EH (cell line): ENCODE results near the gene PEF1.

ENCODE experiments used
- DNase-seq: peaks from one replicate; pipeline ENCODE4 v3.0.0-alpha.2; 2015; ENCODE audit warnings: low read depth

PEF1 gene

GRCh38 chr1:31644560-31645273, at the start of gene PEF1:
TSS of gene PEF1 (minus strand) at chr1:31644876. CDS start at chr1:31644864, 12 bp downstream.
- DNase-seq: peak; percentile 98

GRCh38 chr1:31693231-31693630, 48.6 kb upstream of the PEF1 start:
- no peak for DNase-seq

- DNase-seq: no peak
These were observed 47.3 kb upstream of the PEF1 start for GRCh38 chr1:31691951-31692350.

- DNase-seq: no peak
These were observed 46.8 kb upstream of the PEF1 start for GRCh38 chr1:31691446-31691845.

- no peak for DNase-seq
These were observed 46.2 kb upstream of the PEF1 start for GRCh38 chr1:31690921-31691320.

GRCh38 chr1:31689854-31690253, 45.2 kb upstream of the PEF1 start:
- peak; percentile 98 for DNase-seq

GRCh38 chr1:31689379-31689778, 44.7 kb upstream of the PEF1 start:
- no peak for DNase-seq

GRCh38 chr1:31688233-31688918, 43.7 kb upstream of the PEF1 start:
- no peak for DNase-seq

- no peak for DNase-seq
These were observed 42.9 kb upstream of the PEF1 start for GRCh38 chr1:31687601-31688000.

GRCh38 chr1:31685795-31686194, 41.1 kb upstream of the PEF1 start:
- no peak for DNase-seq

GRCh38 chr1:31683997-31684396, 39.3 kb upstream of the PEF1 start:
- no peak for DNase-seq

- DNase-seq: no peak
These were observed 36.7 kb upstream of the PEF1 start for GRCh38 chr1:31681415-31681814.

GRCh38 chr1:31679676-31680230, 35.1 kb upstream of the PEF1 start:
- no peak for DNase-seq

- DNase-seq: no peak
These were observed 34.4 kb upstream of the PEF1 start for GRCh38 chr1:31679091-31679490.

GRCh38 chr1:31678681-31679080, 34.0 kb upstream of the PEF1 start:
- no peak for DNase-seq

- DNase-seq: no peak
These were observed 33.3 kb upstream of the PEF1 start for GRCh38 chr1:31677949-31678348.

GRCh38 chr1:31677401-31677800, 32.7 kb upstream of the PEF1 start:
- DNase-seq: no peak

- no peak for DNase-seq
These were observed 31.1 kb upstream of the PEF1 start for GRCh38 chr1:31675756-31676155.

GRCh38 chr1:31675161-31675560, 30.5 kb upstream of the PEF1 start:
- DNase-seq: no peak

GRCh38 chr1:31674626-31675025, 29.9 kb upstream of the PEF1 start:
- DNase-seq: peak; percentile 74

GRCh38 chr1:31673433-31673832, 28.8 kb upstream of the PEF1 start:
- DNase-seq: no peak

- DNase-seq: no peak
These were observed 28.3 kb upstream of the PEF1 start for GRCh38 chr1:31672986-31673385.

- DNase-seq: no peak
These were observed 27.0 kb upstream of the PEF1 start for GRCh38 chr1:31671561-31672201.
